Measurements from ENCODE around the gene GNL1.
"Not testable (repeated sequence)": the region's sequence is repeated elsewhere in the genome, so short reads cannot be mapped to it uniquely, and the experiment has no call there.

GNL1 gene

DNA sequence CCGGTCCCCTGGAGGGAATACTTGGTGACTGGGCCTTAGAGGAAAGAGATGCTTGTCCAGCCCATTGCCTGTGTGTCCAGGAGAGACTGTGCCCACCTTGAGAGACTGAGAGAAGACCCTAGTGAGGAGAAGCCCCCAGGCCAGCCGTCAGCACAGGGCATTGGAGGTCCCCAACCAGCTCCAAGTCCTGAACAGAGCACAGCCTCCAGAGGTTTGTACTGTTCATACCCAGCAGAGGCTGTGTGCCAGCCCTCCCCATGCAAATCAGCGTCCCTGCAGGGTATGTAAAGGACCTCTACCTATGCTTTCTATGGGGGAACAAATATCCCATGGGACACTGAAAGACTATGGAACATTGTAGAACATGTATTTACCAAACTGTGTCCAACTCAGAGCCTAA is 58.6 kb downstream of the GNL1 start:
- H3K36me3 ChIP-seq (ENCODE audit: insufficient read depth, low read length): peaks cover 4% of the 10 kb centered on the region
- H3K4me1 ChIP-seq (ENCODE audit: insufficient read depth, low read length): peaks cover 8% of the 10 kb centered on the region; the same call in 1 of the 2 replicates
- no peak for ATAC-seq (ENCODE audit: insufficient read depth, low read depth)
- no peaks in the 10 kb centered on the region for H3K27me3 ChIP-seq (ENCODE audit: insufficient read depth, low read length, poor library complexity)
- H3K4me2 ChIP-seq (ENCODE audit: insufficient read depth, low read length): no peak overlapping the region
- peaks cover under 1% of the 10 kb centered on the region; the same call in 1 of the 2 replicates for H4K20me1 ChIP-seq (ENCODE audit: insufficient read depth, low read length)
- no peaks in the 10 kb centered on the region for H3K9me3 ChIP-seq (ENCODE audit: insufficient read depth, low read length, severe bottlenecking)
- H3K4me3 ChIP-seq (ENCODE audit: low read depth in 1 of 2, low read length in 2 of 2): no peak overlapping the region
- H3K9ac ChIP-seq (ENCODE audit: low read depth, low read length): no peak overlapping the region
- DNase-seq: peak; percentile 2
- H3K79me2 ChIP-seq (ENCODE audit: insufficient read depth, low read length): no peaks in the 10 kb centered on the region
- H3K27ac ChIP-seq (ENCODE audit: low read length): no peak overlapping the region
- TF ChIP-seq EZH2 (IDR thresholded peaks at IDR 0.05; ENCODE audit: borderline replicate concordance, low read depth, low read length, severe bottlenecking): no peak
- TF ChIP-seq, protein P1, sequence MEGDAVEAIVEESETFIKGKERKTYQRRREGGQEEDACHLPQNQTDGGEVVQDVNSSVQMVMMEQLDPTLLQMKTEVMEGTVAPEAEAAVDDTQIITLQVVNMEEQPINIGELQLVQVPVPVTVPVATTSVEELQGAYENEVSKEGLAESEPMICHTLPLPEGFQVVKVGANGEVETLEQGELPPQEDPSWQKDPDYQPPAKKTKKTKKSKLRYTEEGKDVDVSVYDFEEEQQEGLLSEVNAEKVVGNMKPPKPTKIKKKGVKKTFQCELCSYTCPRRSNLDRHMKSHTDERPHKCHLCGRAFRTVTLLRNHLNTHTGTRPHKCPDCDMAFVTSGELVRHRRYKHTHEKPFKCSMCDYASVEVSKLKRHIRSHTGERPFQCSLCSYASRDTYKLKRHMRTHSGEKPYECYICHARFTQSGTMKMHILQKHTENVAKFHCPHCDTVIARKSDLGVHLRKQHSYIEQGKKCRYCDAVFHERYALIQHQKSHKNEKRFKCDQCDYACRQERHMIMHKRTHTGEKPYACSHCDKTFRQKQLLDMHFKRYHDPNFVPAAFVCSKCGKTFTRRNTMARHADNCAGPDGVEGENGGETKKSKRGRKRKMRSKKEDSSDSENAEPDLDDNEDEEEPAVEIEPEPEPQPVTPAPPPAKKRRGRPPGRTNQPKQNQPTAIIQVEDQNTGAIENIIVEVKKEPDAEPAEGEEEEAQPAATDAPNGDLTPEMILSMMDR (IDR thresholded peaks at IDR 0.05; ENCODE audit: borderline replicate concordance, extremely low read depth, low read length, poor library complexity, severe bottlenecking): no peak
- H2AFZ ChIP-seq (ENCODE audit: low read depth, low read length): no peak overlapping the region

DNA sequence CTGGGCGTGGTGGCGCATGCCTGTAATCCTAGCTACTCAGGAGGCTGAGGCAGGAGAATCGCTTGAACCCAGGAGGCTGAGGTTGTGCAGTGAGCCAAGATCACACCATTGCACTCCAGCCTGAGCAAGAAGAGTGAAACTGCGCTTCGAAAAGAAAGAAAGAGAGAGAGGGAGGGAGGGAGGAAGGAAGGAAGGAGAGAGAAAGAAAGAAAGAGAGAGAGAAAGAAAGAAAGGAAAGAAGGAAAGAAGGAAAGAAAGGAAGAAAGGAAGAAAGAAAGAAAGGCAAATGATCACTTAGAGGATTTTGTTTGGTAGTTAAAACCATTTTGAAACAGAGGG is 59.1 kb downstream of the GNL1 start:
- H3K9ac ChIP-seq (ENCODE audit: low read depth, low read length); DNase-seq; H3K9me3 ChIP-seq (ENCODE audit: insufficient read depth, low read length, severe bottlenecking); ATAC-seq (ENCODE audit: insufficient read depth, low read depth); H4K20me1 ChIP-seq (ENCODE audit: insufficient read depth, low read length); H3K4me1 ChIP-seq (ENCODE audit: insufficient read depth, low read length); H3K27me3 ChIP-seq (ENCODE audit: insufficient read depth, low read length, poor library complexity); H3K79me2 ChIP-seq (ENCODE audit: insufficient read depth, low read length); H3K4me2 ChIP-seq (ENCODE audit: insufficient read depth, low read length); H3K27ac ChIP-seq (ENCODE audit: low read length); H3K4me3 ChIP-seq (ENCODE audit: low read depth in 1 of 2, low read length in 2 of 2); H3K36me3 ChIP-seq (ENCODE audit: insufficient read depth, low read length); H2AFZ ChIP-seq (ENCODE audit: low read depth, low read length): not testable (repeated sequence)

DNA sequence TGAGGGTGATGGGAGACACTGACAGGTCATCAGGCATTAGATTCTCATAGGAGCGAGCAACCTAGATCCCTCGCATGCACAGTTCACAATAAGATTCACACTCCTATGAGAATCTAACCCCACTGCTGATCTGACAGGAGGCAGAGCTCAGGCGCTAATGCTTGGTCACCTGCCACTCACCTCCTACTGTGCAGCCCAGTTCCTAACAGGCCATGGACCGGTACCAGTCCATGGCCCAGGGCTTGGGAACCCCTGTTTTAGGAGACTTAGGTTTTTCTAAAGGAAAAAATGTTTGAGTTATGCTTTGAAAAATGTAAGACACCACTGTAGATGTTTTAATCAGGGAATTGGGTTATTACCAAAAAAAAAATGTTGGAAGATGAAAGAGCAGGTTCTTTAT is 60.3 kb downstream of the GNL1 start:
- Histone ChIP-seq H3K9ac (ENCODE audit: low read depth, low read length) (no peak overlapping the region), H2AFZ (ENCODE audit: low read depth, low read length) (no peak overlapping the region), H3K4me2 (ENCODE audit: insufficient read depth, low read length) (no peak overlapping the region), H4K20me1 (ENCODE audit: insufficient read depth, low read length) (peaks cover 16% of the 10 kb centered on the region), H3K27me3 (ENCODE audit: insufficient read depth, low read length, poor library complexity) (no peaks in the 10 kb centered on the region), H3K79me2 (ENCODE audit: insufficient read depth, low read length) (peaks cover 6% of the 10 kb centered on the region), H3K36me3 (ENCODE audit: insufficient read depth, low read length) (peaks cover 22% of the 10 kb centered on the region), H3K4me3 (ENCODE audit: low read depth in 1 of 2, low read length in 2 of 2) (no peak overlapping the region), H3K4me1 (ENCODE audit: insufficient read depth, low read length) (peaks cover 20% of the 10 kb centered on the region), H3K27ac (ENCODE audit: low read length) (no peak overlapping the region), H3K9me3 (ENCODE audit: insufficient read depth, low read length, severe bottlenecking) (no peaks in the 10 kb centered on the region)
- DNase-seq (peak; percentile 1), ATAC-seq (ENCODE audit: insufficient read depth, low read depth) (no peak)
- TF ChIP-seq, protein P1 (IDR thresholded peaks at IDR 0.05; ENCODE audit: borderline replicate concordance, extremely low read depth, low read length, poor library complexity, severe bottlenecking): no peak

DNA sequence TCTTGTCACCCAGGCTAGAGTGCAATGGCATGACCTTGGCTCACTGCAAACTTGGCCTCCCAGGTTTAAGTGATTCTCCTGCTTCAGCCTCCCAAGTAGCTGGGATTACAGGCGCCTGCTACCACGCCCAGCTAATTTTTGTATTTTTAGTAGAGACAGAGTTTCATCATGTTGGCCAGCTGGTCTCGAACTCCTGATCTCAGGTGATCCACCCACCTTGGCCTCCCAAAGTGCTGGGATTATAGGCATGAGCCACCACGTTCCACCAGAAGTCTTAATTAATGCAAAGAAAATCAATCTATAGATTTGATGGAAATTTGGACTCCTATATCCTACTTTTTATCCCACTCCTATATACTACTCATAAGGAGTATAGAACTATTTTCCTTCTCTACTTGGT is 61.2 kb downstream of the GNL1 start:
- not testable (repeated sequence) for H3K27me3 ChIP-seq (ENCODE audit: insufficient read depth, low read length, poor library complexity); H2AFZ ChIP-seq (ENCODE audit: low read depth, low read length); H3K9ac ChIP-seq (ENCODE audit: low read depth, low read length); ATAC-seq (ENCODE audit: insufficient read depth, low read depth); H3K4me2 ChIP-seq (ENCODE audit: insufficient read depth, low read length); H3K27ac ChIP-seq (ENCODE audit: low read length); H3K4me3 ChIP-seq (ENCODE audit: low read depth in 1 of 2, low read length in 2 of 2); H3K9me3 ChIP-seq (ENCODE audit: insufficient read depth, low read length, severe bottlenecking)
- DNase-seq: peak; percentile 2
- Histone ChIP-seq H3K79me2 (ENCODE audit: insufficient read depth, low read length) (peaks cover 16% of the 10 kb centered on the region), H3K4me1 (ENCODE audit: insufficient read depth, low read length) (peaks cover 22% of the 10 kb centered on the region), H3K36me3 (ENCODE audit: insufficient read depth, low read length) (peaks cover 31% of the 10 kb centered on the region), H4K20me1 (ENCODE audit: insufficient read depth, low read length) (peaks cover 25% of the 10 kb centered on the region)

Measured in DND-41 (cell line).